Prostate gland (tissue), 2 donors: ENCODE measurements around the gene SIGLEC9. TPM values are rescaled to one million over a fixed set of nuclear protein-coding genes. Genes with fewer than 3 reads are reported as not detected.

Experiments
- DNase-seq: peaks from one replicate; pipeline ENCODE4 v3.0.0-alpha.2; 2019; ENCODE audit warnings: low spot score
- H3K27ac ChIP-seq, 2 donors: fragments of 200-600 bp; sonication (generic); 2 replicates each; pipeline ENCODE4 v1.5.1; 2017 to 2019
- H3K27me3 ChIP-seq: fragments of 200-600 bp; sonication (generic); replicated peaks from 2 replicates; pipeline ENCODE4 v1.5.1; 2019; ENCODE audit not compliant: insufficient read depth
- H3K36me3 ChIP-seq, 2 donors: fragments of 200-600 bp; sonication (generic); 1 replicate in 1 of 2; 2 replicates in 1 of 2; pipeline versions ENCODE4 v1.5.1 to v1.8.1; 2017 to 2019
- H3K4me1 ChIP-seq: fragments of 200-600 bp; sonication (generic); replicated peaks from 2 replicates; pipeline ENCODE4 v1.5.1; 2019
- H3K4me3 ChIP-seq, 2 donors: fragments of 200-600 bp; sonication (generic); 2 replicates each; pipeline ENCODE4 v1.5.1; 2017 to 2019
- H3K9me3 ChIP-seq: fragments of 200-600 bp; sonication (generic); 2 replicates; pipeline ENCODE4 v1.5.1; 2017
- CTCF ChIP-seq, 4 experiments: fragments of 200-600 bp in 2 of 4; fragments of 450-650 bp in 2 of 4; sonication (generic) in 2 of 4; IDR thresholded peaks; 1 replicate in 3 of 4; 2 replicates in 1 of 4; pipeline ENCODE4 v1.5.1; 2016 to 2019; ENCODE audit warnings: antibody characterized with exemption in 4 of 4, mild to moderate bottlenecking in 2 of 4, moderate library complexity in 2 of 4
- POLR2A ChIP-seq: fragments of 450-650 bp; IDR thresholded peaks from one replicate; pipeline ENCODE4 v1.6.1; 2016; ENCODE audit warnings: antibody characterized with exemption, mild to moderate bottlenecking
- POLR2AphosphoS5 ChIP-seq: sonication (generic); formaldehyde crosslinking; IDR thresholded peaks from one replicate; pipeline ENCODE4 v1.6.1; 2017; ENCODE audit warnings: antibody characterized with exemption
- WGBS: methylation state at CpG from one replicate; pipeline ENCODE4 v1.1.5; 2018; 5-methylcytosine and 5-hydroxymethylcytosine counted together
- intact Hi-C: fragments of 100-400 bp; cut with DNase I; formaldehyde crosslinking; loops from one replicate; pipeline ENCODE4 v1.14.2; 2022
- total RNA-seq, 2 donors: library from RNA; depleted of rRNA; stranded (reverse); fragments of >200 nt; gene quantifications; one replicate each; pipeline ENCODE4 v1.1.0, GENCODE V29; 2016

SIGLEC9 gene
- total RNA-seq, 2 donors from 2014 or later, result 0.77 to 8.2 TPM

- H3K27ac ChIP-seq, result no peak overlapping the region
- H3K4me3 ChIP-seq, result no peak overlapping the region
- H3K4me1 ChIP-seq, result no peaks in the 10 kb centered on the region
- no peaks in the 10 kb centered on the region for H3K9me3 ChIP-seq
- intact Hi-C loops, result no loop called here
- no peak for DNase-seq
- H3K27me3 ChIP-seq, result no peaks in the 10 kb centered on the region
- 84% methylated on average over 6 of the region's 6 CpGs for WGBS
- H3K36me3 ChIP-seq, result no peaks in the 10 kb centered on the region
- no peak for TF ChIP-seq POLR2AphosphoS5
- no peak for TF ChIP-seq CTCF (IDR thresholded peaks at IDR 0.05)
- TF ChIP-seq POLR2A, result no peak
Observed at GRCh38 chr19:51114087-51114729, 10.5 kb upstream of the SIGLEC9 start.

- WGBS, result 69% methylated on average over 6 of the region's 6 CpGs
- no peak overlapping the region for H3K4me3 ChIP-seq
- TF ChIP-seq CTCF (IDR thresholded peaks at IDR 0.05) (no peak), POLR2AphosphoS5 (no peak), POLR2A (no peak)
- intact Hi-C loops, result no loop called here
- no peak overlapping the region for H3K27ac ChIP-seq
- no peak for DNase-seq
- H3K27me3 ChIP-seq, result no peaks in the 10 kb centered on the region
- H3K4me1 ChIP-seq, result no peaks in the 10 kb centered on the region
- no peaks in the 10 kb centered on the region for H3K9me3 ChIP-seq
- no peaks in the 10 kb centered on the region for H3K36me3 ChIP-seq
Observed at GRCh38 chr19:51116736-51117286, 7.9 kb upstream of the SIGLEC9 start.

GRCh38 chr19:51119101-51119500 lies 5.6 kb upstream of the SIGLEC9 start:
- 57% methylated on average over 4 of the region's 4 CpGs for WGBS
- no peaks in the 10 kb centered on the region for H3K27me3 ChIP-seq
- no peaks in the 10 kb centered on the region for H3K36me3 ChIP-seq
- H3K27ac ChIP-seq, result no peak overlapping the region
- no peaks in the 10 kb centered on the region for H3K4me1 ChIP-seq
- intact Hi-C loops, result no loop called here
- TF ChIP-seq POLR2AphosphoS5 (no peak), POLR2A (no peak), CTCF (IDR thresholded peaks at IDR 0.05) (no peak)
- no peak for DNase-seq
- H3K4me3 ChIP-seq, result no peak overlapping the region
- H3K9me3 ChIP-seq, result no peaks in the 10 kb centered on the region

GRCh38 chr19:51119611-51120010 lies 5.1 kb upstream of the SIGLEC9 start:
- H3K36me3 ChIP-seq, result no peaks in the 10 kb centered on the region
- TF ChIP-seq POLR2AphosphoS5, result no peak
- TF ChIP-seq CTCF (IDR thresholded peaks at IDR 0.05), result no peak
- TF ChIP-seq POLR2A, result no peak
- WGBS, result 83% methylated on average over 6 of the region's 6 CpGs
- no peaks in the 10 kb centered on the region for H3K27me3 ChIP-seq
- no peak overlapping the region for H3K27ac ChIP-seq
- H3K4me1 ChIP-seq, result no peaks in the 10 kb centered on the region
- no peak for DNase-seq
- intact Hi-C loops, result no loop called here
- no peak overlapping the region for H3K4me3 ChIP-seq
- no peaks in the 10 kb centered on the region for H3K9me3 ChIP-seq

GRCh38 chr19:51120160-51120559 lies 4.5 kb upstream of the SIGLEC9 start:
- TF ChIP-seq POLR2AphosphoS5, result no peak
- no peak for TF ChIP-seq CTCF (IDR thresholded peaks at IDR 0.05)
- no peak for TF ChIP-seq POLR2A
- no peak for DNase-seq
- Histone ChIP-seq H3K27ac (no peak overlapping the region), H3K4me1 (no peaks in the 10 kb centered on the region), H3K9me3 (no peaks in the 10 kb centered on the region), H3K36me3 (no peaks in the 10 kb centered on the region), H3K27me3 (no peaks in the 10 kb centered on the region), H3K4me3 (no peak overlapping the region)
- intact Hi-C loops, result no loop called here
- 89% methylated on average over 6 of the region's 6 CpGs for WGBS
